Caki2 (cell line): ENCODE data around the gene CUL2. TPM values are rescaled to one million over a fixed set of nuclear protein-coding genes. Genes with fewer than 3 reads are reported as not detected.
A peak's percentile ranks its signal among the peaks of the same experiment; 100 is the strongest.

Experiments
- DNase-seq: peaks from one replicate; pipeline ENCODE4 v3.0.0-alpha.2; 2015; ENCODE audit warnings: low read depth
- in situ Hi-C: cut with HindIII; loops from 2 replicates; pipeline ENCODE4 v1.10.0; 2016; ENCODE audit warnings: low sequenced_read_pairs, low pct_unique_long_range_greater_than_20kb, mixed read lengths
- total RNA-seq: library from RNA; depleted of rRNA; stranded (reverse); fragments of >200 nt; shearing (Covaris generic); gene quantifications from 2 replicates; pipeline ENCODE4 v1.2.3, GENCODE V29; 2014; ENCODE audit warnings: low replicate concordance; rRNA removed

Gene CUL2
- total RNA-seq, 1 experiment from 2014 or later, result 10.4 TPM

- no peak for DNase-seq
- in situ Hi-C loops, result no loop called here
Measured at GRCh38 chr10:34967335-34967880, 122.7 kb downstream of the CUL2 start.

GRCh38 chr10:34966451-34966850 lies 123.7 kb downstream of the CUL2 start:
- in situ Hi-C loops, result no loop called here
- no peak for DNase-seq

- in situ Hi-C loops, result no loop called here
- no peak for DNase-seq
Measured at GRCh38 chr10:34966040-34966439, 124.1 kb downstream of the CUL2 start.

- in situ Hi-C loops, result no loop called here
- no peak for DNase-seq
Measured at GRCh38 chr10:34964166-34964800, 125.9 kb downstream of the CUL2 start.

- no peak for DNase-seq
- in situ Hi-C loops, result no loop called here
Measured at GRCh38 chr10:34962866-34963265, 127.3 kb downstream of the CUL2 start.

- DNase-seq, result peak; percentile 23
- in situ Hi-C loops, result no loop called here
Measured at GRCh38 chr10:34960983-34961382, 129.2 kb downstream of the CUL2 start.

GRCh38 chr10:34959786-34960185 lies 130.4 kb downstream of the CUL2 start:
- no peak for DNase-seq
- in situ Hi-C loops, result no loop called here

GRCh38 chr10:34959321-34959720 lies 130.8 kb downstream of the CUL2 start:
- in situ Hi-C loops, result no loop called here
- no peak for DNase-seq

Other genes with a start within 250 kb of the CUL2 start
- gene CREM, start 36.5 kb upstream of the CUL2 start, total RNA-seq, result 52.2 and 53.2 TPM in 2 replicates
- gene CCNY, start 246.2 kb upstream of the CUL2 start, total RNA-seq, result 42.1 and 47.8 TPM in 2 replicates